HG03039 (cell line): Measurements from ENCODE around the gene ZBTB4.
"Not testable (repeated sequence)": the region's sequence is repeated elsewhere in the genome, so short reads cannot be mapped to it uniquely, and the experiment has no call there.

ENCODE experiments used
- ATAC-seq: cut with Tn5 transposase; IDR thresholded peaks from one replicate; pipeline ENCODE4 v1.9.1; 2021; ENCODE audit warnings: mild to moderate bottlenecking, moderate library complexity; ENCODE audit not compliant: unreplicated experiment

ZBTB4 gene

GRCh38 chr17:7493941-7494340 is 14.5 kb upstream of the ZBTB4 start:
- no peak for ATAC-seq

- no peak for ATAC-seq
Measured at GRCh38 chr17:7491583-7491982, 12.2 kb upstream of the ZBTB4 start.

- no peak for ATAC-seq
Measured at GRCh38 chr17:7490144-7490543, 10.7 kb upstream of the ZBTB4 start.

GRCh38 chr17:7486181-7486580 is 6.8 kb upstream of the ZBTB4 start:
- ATAC-seq = no peak

GRCh38 chr17:7484919-7485377 is 5.5 kb upstream of the ZBTB4 start:
- ATAC-seq = no peak

- peak; percentile 49 for ATAC-seq
Measured at GRCh38 chr17:7484067-7484918, 4.9 kb upstream of the ZBTB4 start, which contains the start of gene POLR2A. Gene POLR2A, plus strand, starts transcription at chr17:7484366.

- peak; percentile 28 for ATAC-seq
Measured at GRCh38 chr17:7483255-7484066, 4.0 kb upstream of the ZBTB4 start.

GRCh38 chr17:7482742-7483088 is 3.3 kb upstream of the ZBTB4 start:
- not testable (repeated sequence) for ATAC-seq

- not testable (repeated sequence) for ATAC-seq
Measured at GRCh38 chr17:7481842-7482741, 2.7 kb upstream of the ZBTB4 start.

- not testable (repeated sequence) for ATAC-seq
Measured at GRCh38 chr17:7481275-7481674, 1.8 kb upstream of the ZBTB4 start, which contains the start of gene SLC35G6. Gene SLC35G6, plus strand, starts transcription at chr17:7481446. Its CDS starts 71 bp downstream, at chr17:7481517.

- ATAC-seq = no peak
Measured at GRCh38 chr17:7480089-7480384, 606 bp upstream of the ZBTB4 start.

GRCh38 chr17:7478276-7479212 is 887 bp downstream of the ZBTB4 start:
- no peak for ATAC-seq

- ATAC-seq = no peak
Measured at GRCh38 chr17:7477392-7478275, 1.8 kb downstream of the ZBTB4 start.

GRCh38 chr17:7476951-7477350 is 2.5 kb downstream of the ZBTB4 start:
- ATAC-seq = no peak

- no peak for ATAC-seq
Measured at GRCh38 chr17:7476494-7476893, 2.9 kb downstream of the ZBTB4 start.

GRCh38 chr17:7475764-7476422 is 3.5 kb downstream of the ZBTB4 start:
- no peak for ATAC-seq

- ATAC-seq = not testable (repeated sequence)
Measured at GRCh38 chr17:7474767-7475166, 4.7 kb downstream of the ZBTB4 start.

- ATAC-seq = no peak
Measured at GRCh38 chr17:7471729-7472128, 7.7 kb downstream of the ZBTB4 start.
